ENCODE results near the gene DMPK. TPM values are rescaled to one million over a fixed set of nuclear protein-coding genes. Genes with fewer than 3 reads are reported as not detected.

DMPK gene
- total and polyA plus RNA-seq, 9 of the 15 experiments (the other 6 are each of a cell fraction or from before 2014, with no cell fraction given): 0.24 to 31.3 (median 7.3) TPM

GRCh38 chr19:45792470-45793177 is 10.3 kb upstream of the DMPK start, which contains the start of gene DMWD (continued):
- TF ChIP-seq HMG20B (CRISPR knock-in tag; IDR thresholded peaks at IDR 0.05) (no peak), EGR1 (conservative IDR thresholded peaks at IDR 0.05) (peak; percentile 96), TRIM25 (IDR thresholded peaks at IDR 0.05; ENCODE audit: borderline replicate concordance) (no peak), NR0B1 (IDR thresholded peaks at IDR 0.05; ENCODE audit: partially characterized antibody) (no peak), NFRKB (IDR thresholded peaks at IDR 0.05; ENCODE audit: low read depth) (no peak), FOXM1 (IDR thresholded peaks at IDR 0.05; ENCODE audit: low read depth) (no peak), FOXM1 (CRISPR knock-in tag; IDR thresholded peaks at IDR 0.05; ENCODE audit: low read depth) (no peak), MBD2 (IDR thresholded peaks at IDR 0.05; ENCODE audit: borderline replicate concordance, low read depth) (peak; percentile 72; the same call in 1 of the 2 replicates), RBM22 (IDR thresholded peaks at IDR 0.05; ENCODE audit: low read depth, low read length, poor library complexity, severe bottlenecking) (peak; percentile 100), ZBTB7A (IDR thresholded peaks at IDR 0.05; ENCODE audit: borderline replicate concordance, control insufficient read depth, low read depth, low read length) (peak; percentile 86), ZNF174 (CRISPR knock-in tag; IDR thresholded peaks at IDR 0.05) (no peak), ZBTB33 (CRISPR knock-in tag; IDR thresholded peaks at IDR 0.05) (no peak), NFYB (IDR thresholded peaks at IDR 0.05; ENCODE audit: extremely low read depth, insufficient read length) (peak; percentile 15), ZNF253 (CRISPR knock-in tag; conservative IDR thresholded peaks at IDR 0.05) (no peak), RB1 (IDR thresholded peaks at IDR 0.05; ENCODE audit: low read depth) (peak; percentile 91), POLR2A (conservative IDR thresholded peaks at IDR 0.05) (peak; percentile 60; the same call in 1 of the 2 replicates), ZNF384 (IDR thresholded peaks at IDR 0.05; ENCODE audit: low read depth, low read length) (peak; percentile 99)

Data from K562 (cell line).